IPS-15b (cell line): ENCODE data around the gene PPAN.

ENCODE experiments used
- H3K27me3 ChIP-seq: one replicate; pipeline ENCODE4 v1.6.1; 2013; ENCODE audit warnings: low read length; ENCODE audit not compliant: control insufficient read depth, insufficient read depth
- H3K36me3 ChIP-seq: one replicate; pipeline ENCODE4 v1.6.1; 2013; ENCODE audit warnings: low read length; ENCODE audit not compliant: control insufficient read depth, insufficient read depth
- H3K4me1 ChIP-seq: one replicate; pipeline ENCODE4 v1.6.1; 2013; ENCODE audit warnings: mild to moderate bottlenecking, low read length; ENCODE audit not compliant: control insufficient read depth, insufficient read depth
- H3K4me3 ChIP-seq: one replicate; pipeline ENCODE4 v1.5.1; 2013; ENCODE audit warnings: low read depth, low read length
- H3K9ac ChIP-seq: one replicate; pipeline ENCODE4 v1.6.1; 2013; ENCODE audit warnings: low read depth, mild to moderate bottlenecking, low read length
- H3K9me3 ChIP-seq: one replicate; pipeline ENCODE4 v1.6.1; 2013; ENCODE audit warnings: mild to moderate bottlenecking, low read length; ENCODE audit not compliant: control insufficient read depth, insufficient read depth

The PPAN gene

DNA sequence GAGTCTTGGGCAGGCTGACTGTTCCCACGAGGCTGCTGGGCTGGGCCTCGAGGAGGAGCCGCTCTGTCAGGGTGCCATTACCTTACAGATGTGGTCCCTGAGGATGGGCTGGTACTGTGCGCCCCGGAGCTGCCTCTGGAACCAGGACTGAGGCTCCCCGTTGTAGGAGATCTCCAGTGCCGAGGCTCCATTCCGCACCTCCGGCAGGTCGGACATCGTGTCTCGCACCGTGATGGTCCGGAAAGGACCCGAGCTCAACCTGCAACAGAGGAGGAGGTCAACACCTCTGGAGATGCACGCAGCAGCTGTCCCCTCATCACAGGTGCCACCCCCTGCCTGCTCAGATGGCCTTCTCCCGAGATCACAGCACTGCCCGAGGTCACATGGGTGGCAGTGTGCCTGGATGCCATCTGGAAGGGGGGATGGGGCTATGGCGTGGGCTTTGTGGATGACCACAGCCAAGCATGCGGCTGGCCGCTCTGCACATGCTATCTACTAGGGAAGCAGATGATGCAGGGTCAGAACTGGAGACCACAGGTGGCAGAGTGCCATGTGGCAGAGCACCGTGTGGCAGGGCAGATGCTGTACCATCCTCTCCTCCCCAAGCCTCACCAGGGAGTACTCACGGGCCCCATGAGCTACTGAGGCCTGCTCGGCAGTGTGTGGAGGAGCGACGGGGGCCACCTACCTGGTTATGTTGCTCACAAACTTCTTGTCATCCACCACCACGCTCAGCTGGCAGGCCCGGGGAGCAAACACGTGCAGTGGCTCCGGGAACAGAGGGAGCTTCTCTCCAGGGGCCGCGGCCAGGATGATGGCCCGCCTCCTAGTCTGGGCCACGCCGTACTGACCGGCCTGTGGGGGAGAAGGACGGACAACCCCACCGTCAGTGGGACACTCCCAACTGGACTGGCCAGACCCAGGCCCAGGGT lies 31.9 kb downstream of the PPAN start:
- Histone ChIP-seq H3K4me1 (no peaks in the 10 kb centered on the region), H3K36me3 (peaks cover 88% of the 10 kb centered on the region), H3K9me3 (no peaks in the 10 kb centered on the region), H3K4me3 (no peak overlapping the region), H3K27me3 (no peaks in the 10 kb centered on the region), H3K9ac (no peak overlapping the region)

DNA sequence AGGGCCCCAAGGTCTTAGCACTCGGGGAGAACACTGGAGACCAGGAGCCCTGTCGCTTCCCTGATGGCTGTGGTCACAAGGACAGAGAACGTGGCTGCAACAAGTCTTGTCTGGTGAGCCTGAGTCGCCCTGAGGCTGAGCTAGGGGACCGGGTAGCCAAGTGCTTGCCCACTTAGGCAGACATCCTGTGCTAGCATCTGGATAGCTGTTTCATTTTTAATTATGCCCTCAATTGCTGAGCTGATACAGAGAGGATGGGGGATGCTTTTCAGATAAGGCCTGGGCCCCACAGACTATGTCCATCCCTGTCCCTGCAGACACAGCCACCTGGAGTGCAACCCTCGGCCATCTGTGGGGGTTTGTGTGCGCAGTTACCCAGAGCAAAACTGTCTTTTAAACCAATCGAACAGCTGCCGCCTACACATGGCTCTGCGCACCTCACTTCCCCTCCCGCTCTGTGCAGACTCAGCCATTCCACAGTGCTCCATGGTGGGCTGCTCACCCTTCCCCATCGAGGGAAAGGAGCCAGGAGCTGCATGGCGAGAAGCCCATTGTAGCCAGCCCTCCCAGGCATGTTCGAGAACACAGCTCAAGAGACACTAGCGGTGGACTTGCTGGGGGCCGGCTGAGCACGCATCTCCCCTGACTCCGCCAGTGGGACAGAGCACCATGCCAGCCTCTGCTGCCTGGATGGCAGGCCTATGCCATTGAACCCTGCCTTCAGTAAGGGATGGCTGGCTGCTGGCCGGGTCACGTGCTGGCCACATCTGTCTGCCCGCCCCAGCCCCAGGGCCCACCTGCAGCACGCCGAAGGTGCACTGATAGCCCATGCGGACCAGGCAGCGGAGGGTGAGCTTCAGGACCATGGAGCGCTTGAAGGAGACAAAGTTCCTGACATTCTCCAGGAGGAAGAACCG lies 33.0 kb downstream of the PPAN start:
- Histone ChIP-seq H3K36me3 (peaks cover 87% of the 10 kb centered on the region), H3K9ac (no peak overlapping the region), H3K27me3 (no peaks in the 10 kb centered on the region), H3K4me3 (no peak overlapping the region), H3K4me1 (no peaks in the 10 kb centered on the region), H3K9me3 (no peaks in the 10 kb centered on the region)

DNA sequence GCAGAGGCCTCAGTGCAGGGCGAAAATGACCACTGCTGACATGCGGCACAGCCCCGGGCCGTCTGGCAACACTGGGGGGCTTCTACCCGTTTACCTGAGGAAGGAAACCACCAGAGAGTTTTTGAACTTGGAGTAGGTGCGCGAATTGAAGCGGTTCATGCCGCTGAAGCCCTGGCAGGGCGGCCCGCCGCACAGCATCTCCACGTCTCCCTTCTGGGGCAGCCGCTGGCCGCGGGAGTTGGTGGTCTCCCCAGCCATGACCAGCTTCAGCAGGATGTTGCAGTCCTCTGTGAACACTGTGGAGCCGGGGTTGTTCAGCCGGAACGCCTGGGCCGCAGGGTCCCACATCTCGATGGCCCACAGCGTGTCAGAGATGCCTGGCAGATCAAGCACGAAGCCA lies 33.8 kb downstream of the PPAN start:
- Histone ChIP-seq H3K36me3 (peaks cover 88% of the 10 kb centered on the region), H3K9me3 (no peaks in the 10 kb centered on the region), H3K4me3 (no peak overlapping the region), H3K27me3 (no peaks in the 10 kb centered on the region), H3K9ac (no peak overlapping the region), H3K4me1 (no peaks in the 10 kb centered on the region)

DNA sequence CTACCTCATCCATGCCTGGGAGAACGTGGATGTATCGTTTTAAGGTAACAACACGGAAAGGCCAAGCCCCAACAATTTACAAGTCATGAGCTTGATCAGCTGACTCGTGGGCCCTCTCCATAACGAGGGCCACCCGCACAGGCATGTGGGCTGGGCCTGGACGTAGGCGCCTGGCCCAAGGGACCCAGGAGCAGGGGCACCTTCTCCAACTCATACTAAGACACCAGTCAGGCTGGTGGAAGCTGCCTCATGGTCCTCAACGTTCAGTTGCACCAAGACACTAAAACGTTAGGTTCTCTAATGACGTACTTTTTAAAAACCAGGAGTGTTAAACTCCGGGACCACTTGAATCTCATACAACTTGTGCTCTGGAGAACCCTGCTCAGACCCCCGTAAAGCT lies 35.3 kb downstream of the PPAN start:
- peaks cover 89% of the 10 kb centered on the region for H3K36me3 ChIP-seq
- no peaks in the 10 kb centered on the region for H3K4me1 ChIP-seq
- no peaks in the 10 kb centered on the region for H3K27me3 ChIP-seq
- no peaks in the 10 kb centered on the region for H3K9me3 ChIP-seq
- no peak overlapping the region for H3K4me3 ChIP-seq
- H3K9ac ChIP-seq: no peak overlapping the region

DNA sequence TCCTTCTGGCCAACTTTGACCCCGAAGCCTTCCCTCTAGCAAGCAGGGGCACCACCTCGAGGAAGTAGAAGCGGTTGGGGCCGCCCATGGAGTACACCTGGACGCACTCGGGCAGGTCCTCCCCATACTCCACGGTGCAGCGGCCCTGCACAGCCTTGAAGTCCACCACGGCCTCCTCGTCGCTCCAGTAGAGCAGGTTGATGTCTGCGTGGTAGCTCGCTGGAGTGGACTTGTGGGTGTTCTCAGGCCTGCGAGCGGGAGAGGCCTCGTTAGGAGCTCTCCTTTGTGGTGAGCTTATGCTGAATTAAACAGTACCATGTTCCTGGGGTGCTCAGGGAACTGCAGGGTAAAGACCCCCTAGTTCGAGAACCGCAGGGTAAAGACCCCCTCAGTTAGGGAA lies 35.8 kb downstream of the PPAN start:
- peaks cover 91% of the 10 kb centered on the region for H3K36me3 ChIP-seq
- H3K4me1 ChIP-seq: no peaks in the 10 kb centered on the region
- no peaks in the 10 kb centered on the region for H3K27me3 ChIP-seq
- no peak overlapping the region for H3K9ac ChIP-seq
- H3K9me3 ChIP-seq: no peaks in the 10 kb centered on the region
- H3K4me3 ChIP-seq: no peak overlapping the region

DNA sequence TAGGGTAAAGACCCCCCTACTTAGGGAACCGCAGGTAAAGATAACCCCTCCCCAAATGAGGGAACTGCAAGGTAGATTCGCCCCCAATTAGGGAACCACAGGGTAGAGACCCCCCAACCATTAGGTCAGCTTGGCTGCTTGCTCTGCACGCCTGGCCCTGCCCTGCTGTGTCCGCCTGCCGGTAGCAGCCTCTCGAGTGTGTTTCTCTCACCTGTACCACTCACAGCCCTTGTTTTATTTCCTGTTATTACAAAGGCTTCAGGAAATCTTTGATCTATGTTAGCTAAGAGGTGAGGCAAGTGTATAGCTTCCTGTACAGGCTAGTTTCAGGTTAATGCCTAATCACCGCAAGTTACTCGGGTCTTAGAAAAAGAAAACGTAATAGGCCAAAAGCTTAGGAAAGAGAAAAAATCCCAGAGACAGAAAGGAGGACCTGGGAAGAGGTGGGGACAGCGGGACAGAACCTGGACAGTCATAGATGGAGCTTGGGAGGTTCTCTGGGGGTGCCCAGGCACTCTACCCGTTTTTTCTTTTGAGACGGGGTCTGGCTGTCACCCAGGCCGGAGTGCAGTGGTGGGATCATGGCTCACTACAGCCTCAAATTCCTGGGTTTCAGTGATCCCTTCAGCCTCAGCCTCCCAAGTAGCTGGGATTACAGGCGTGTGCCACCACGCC lies 36.7 kb downstream of the PPAN start:
- Histone ChIP-seq H3K36me3 (peaks cover 83% of the 10 kb centered on the region), H3K9me3 (no peaks in the 10 kb centered on the region), H3K4me3 (no peak overlapping the region), H3K27me3 (no peaks in the 10 kb centered on the region), H3K9ac (no peak overlapping the region), H3K4me1 (no peaks in the 10 kb centered on the region)

DNA sequence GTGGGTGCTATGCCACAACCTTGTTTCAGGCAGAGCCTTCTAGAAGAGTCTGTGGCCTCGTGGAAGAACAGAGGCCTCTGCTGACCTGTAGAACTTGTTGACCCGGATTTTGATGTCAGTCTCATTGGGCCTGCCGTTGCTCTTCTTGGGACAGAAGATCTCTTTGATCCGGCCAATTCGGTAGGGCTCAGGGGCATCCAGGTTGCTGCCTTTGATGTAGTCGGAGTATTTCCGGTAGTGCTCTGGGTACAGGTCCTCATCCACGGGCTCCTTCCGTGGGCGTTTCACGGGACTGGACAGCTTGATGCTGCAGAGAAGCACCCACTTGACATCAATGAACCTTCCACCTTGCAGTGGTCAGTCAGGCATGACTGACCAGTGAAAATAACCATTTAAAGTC lies 37.5 kb downstream of the PPAN start:
- no peaks in the 10 kb centered on the region for H3K4me1 ChIP-seq
- H3K36me3 ChIP-seq: peaks cover 77% of the 10 kb centered on the region

DNA sequence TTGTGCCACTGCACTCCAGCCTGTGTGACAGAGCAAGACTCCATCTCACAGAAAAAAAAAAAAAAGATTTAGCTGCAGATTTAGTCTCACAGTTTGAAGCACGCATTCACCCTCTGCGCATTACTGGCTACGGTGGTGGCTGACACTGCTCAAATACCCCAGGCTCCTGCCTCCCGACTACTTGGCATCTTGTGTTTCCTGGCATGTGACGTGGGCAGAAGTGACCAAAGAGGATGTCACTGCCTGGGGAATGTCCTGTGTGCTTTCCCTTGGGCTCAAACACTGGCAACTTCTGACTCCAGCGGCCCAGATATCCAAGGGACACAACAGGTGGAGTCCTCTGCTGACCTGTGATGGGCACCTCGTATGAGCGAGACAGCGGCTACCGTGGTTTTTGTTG lies 38.2 kb downstream of the PPAN start:
- H3K9me3 ChIP-seq: no peaks in the 10 kb centered on the region
- H3K4me1 ChIP-seq: no peaks in the 10 kb centered on the region
- peaks cover 75% of the 10 kb centered on the region for H3K36me3 ChIP-seq
- no peak overlapping the region for H3K4me3 ChIP-seq
- H3K9ac ChIP-seq: no peak overlapping the region
- H3K27me3 ChIP-seq: no peaks in the 10 kb centered on the region

More for the DNA sequence above, 37.5 kb downstream of the PPAN start:
- Histone ChIP-seq H3K9me3 (no peaks in the 10 kb centered on the region), H3K4me3 (no peak overlapping the region), H3K27me3 (no peaks in the 10 kb centered on the region), H3K9ac (no peak overlapping the region)

DNA sequence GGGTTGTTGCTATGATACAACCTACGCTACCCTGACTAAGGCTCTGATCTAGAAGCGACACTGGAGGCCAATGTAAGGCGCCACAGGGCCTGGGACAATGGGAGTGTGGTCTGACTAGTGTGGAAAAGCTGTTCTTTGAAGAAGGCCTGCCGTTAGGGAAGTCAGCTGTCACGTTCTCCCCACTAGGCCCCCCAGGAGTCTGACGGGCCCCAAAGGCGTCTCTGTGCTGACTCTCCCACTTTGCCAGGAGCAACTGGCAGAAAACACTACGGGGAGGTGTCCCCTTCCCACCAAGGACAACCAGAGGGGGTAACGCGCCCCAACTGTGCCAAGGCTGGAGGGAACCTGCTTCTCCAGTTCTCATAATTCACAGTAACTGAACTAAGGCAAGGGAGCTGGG lies 38.9 kb downstream of the PPAN start:
- H3K4me1 ChIP-seq: no peaks in the 10 kb centered on the region
- no peaks in the 10 kb centered on the region for H3K27me3 ChIP-seq
- H3K4me3 ChIP-seq: no peak overlapping the region
- no peak overlapping the region for H3K9ac ChIP-seq
- no peaks in the 10 kb centered on the region for H3K9me3 ChIP-seq
- H3K36me3 ChIP-seq: peaks cover 75% of the 10 kb centered on the region

DNA sequence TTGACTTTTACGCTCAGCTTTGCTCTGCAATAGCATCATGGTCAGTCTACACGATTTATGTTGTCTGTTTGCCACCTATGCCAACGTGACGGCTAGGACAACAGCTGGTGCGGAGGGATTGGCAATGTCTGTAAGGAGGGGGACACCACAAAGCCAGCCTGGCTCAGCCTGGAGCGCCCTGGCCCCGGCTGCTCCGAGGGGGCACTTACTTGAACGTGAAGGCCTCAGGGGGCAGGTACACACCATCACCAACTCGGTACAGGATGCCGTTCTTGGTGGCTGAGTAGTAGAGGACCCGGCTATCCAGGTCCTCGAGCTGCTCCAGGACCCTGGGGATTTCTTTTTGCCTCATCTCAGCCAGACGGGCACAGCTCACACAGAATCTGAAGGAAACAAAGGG lies 40.0 kb downstream of the PPAN start:
- H3K4me3 ChIP-seq: no peak overlapping the region
- no peaks in the 10 kb centered on the region for H3K27me3 ChIP-seq
- no peaks in the 10 kb centered on the region for H3K4me1 ChIP-seq
- no peak overlapping the region for H3K9ac ChIP-seq
- peaks cover 79% of the 10 kb centered on the region for H3K36me3 ChIP-seq
- H3K9me3 ChIP-seq: no peaks in the 10 kb centered on the region

DNA sequence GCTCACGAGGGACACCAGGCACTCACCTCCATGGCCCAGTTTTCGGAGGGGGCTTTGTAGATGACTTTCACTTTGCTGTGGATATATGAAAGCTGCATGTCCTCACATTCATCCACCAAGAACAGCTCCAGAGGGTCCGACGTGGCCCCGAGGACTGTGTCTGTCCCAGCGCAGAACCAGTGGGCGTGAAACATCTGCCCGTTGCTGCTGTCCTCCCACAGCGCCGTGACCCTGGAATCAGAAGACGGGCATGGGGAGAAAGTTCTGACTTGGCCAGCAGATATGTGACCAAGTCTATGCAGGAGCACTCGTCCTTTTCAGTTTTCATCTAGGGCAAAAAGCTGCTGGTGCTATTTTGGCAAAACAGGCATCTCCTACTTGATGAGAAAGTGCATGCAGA lies 43.3 kb downstream of the PPAN start:
- Histone ChIP-seq H3K36me3 (peaks cover 74% of the 10 kb centered on the region), H3K27me3 (no peaks in the 10 kb centered on the region), H3K9ac (no peak overlapping the region)

More for the DNA sequence above, 43.3 kb downstream of the PPAN start:
- Histone ChIP-seq H3K4me1 (no peaks in the 10 kb centered on the region), H3K9me3 (no peaks in the 10 kb centered on the region), H3K4me3 (no peak overlapping the region)
